Measurements from ENCODE around the gene ADGB. TPM values are rescaled to one million over a fixed set of nuclear protein-coding genes. Genes with fewer than 3 reads are reported as not detected.

Gene ADGB
- polyA plus RNA-seq, 2 donors: not detected

DNA sequence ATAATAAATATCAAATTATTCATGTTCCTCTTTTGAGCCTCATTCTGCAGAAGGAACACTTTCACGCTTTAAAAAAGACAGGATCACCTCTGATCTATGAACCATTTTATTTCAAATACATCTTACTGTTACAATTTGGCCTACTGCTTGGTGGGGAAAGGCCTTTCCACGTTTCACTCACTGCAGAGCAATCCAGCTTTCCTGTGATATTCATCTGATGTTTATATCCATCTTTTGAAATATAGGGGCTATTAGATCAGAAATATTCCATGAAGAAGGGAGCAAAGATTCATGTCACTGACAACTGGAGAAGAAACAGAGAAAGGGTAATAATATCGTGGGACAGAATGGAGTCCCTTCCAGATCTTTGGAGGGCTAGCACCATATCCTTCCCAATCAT lies 262.9 kb downstream of the ADGB start:
- H3K27me3 ChIP-seq (ENCODE audit: control insufficient read depth in 1 of 2, insufficient read depth in 2 of 2, low read length in 2 of 2): no peaks in the 10 kb centered on the region
- H3K9me3 ChIP-seq (ENCODE audit: control insufficient read depth in 2 of 2, insufficient read depth in 1 of 2, low read depth in 1 of 2, low read length in 1 of 2): no peaks in the 10 kb centered on the region
- no peaks in the 10 kb centered on the region for H3K36me3 ChIP-seq (ENCODE audit: control insufficient read depth in 2 of 2, insufficient read depth in 2 of 2, low read length in 1 of 2)
- H3K4me1 ChIP-seq (ENCODE audit: control insufficient read depth in 2 of 2, insufficient read depth in 2 of 2, low read length in 1 of 2): peaks cover 0 to 2% of the 10 kb centered on the region in 2 donors
- WGBS, 2 donors: 79 to 83% methylated on average over 3 of the region's 3 CpGs
- no peak overlapping the region for H3K27ac ChIP-seq (ENCODE audit: low read depth in 2 of 2, low read length in 1 of 2)
- H3K4me3 ChIP-seq (ENCODE audit: low read depth in 1 of 2, low read length in 2 of 2): no peak overlapping the region

GRCh38 chr6:146862508-146862919 lies 263.7 kb downstream of the ADGB start:
- 78 to 82% methylated on average over 4 of the region's 4 CpGs for WGBS, 2 donors
- H3K27ac ChIP-seq (ENCODE audit: low read depth in 2 of 2, low read length in 1 of 2): no peak overlapping the region
- no peaks in the 10 kb centered on the region for H3K27me3 ChIP-seq (ENCODE audit: control insufficient read depth in 1 of 2, insufficient read depth in 2 of 2, low read length in 2 of 2)
- H3K4me3 ChIP-seq (ENCODE audit: low read depth in 1 of 2, low read length in 2 of 2): no peak overlapping the region
- peaks cover 0 to 1% of the 10 kb centered on the region in 2 donors for H3K4me1 ChIP-seq (ENCODE audit: control insufficient read depth in 2 of 2, insufficient read depth in 2 of 2, low read length in 1 of 2)
- H3K9me3 ChIP-seq (ENCODE audit: control insufficient read depth in 2 of 2, insufficient read depth in 1 of 2, low read depth in 1 of 2, low read length in 1 of 2): no peaks in the 10 kb centered on the region
- no peaks in the 10 kb centered on the region for H3K36me3 ChIP-seq (ENCODE audit: control insufficient read depth in 2 of 2, insufficient read depth in 2 of 2, low read length in 1 of 2)

- Histone ChIP-seq H3K36me3 (ENCODE audit: control insufficient read depth in 2 of 2, insufficient read depth in 2 of 2, low read length in 1 of 2) (no peaks in the 10 kb centered on the region), H3K27ac (ENCODE audit: low read depth in 2 of 2, low read length in 1 of 2) (no peak overlapping the region), H3K4me1 (ENCODE audit: control insufficient read depth in 2 of 2, insufficient read depth in 2 of 2, low read length in 1 of 2) (no peaks in the 10 kb centered on the region), H3K9me3 (ENCODE audit: control insufficient read depth in 2 of 2, insufficient read depth in 1 of 2, low read depth in 1 of 2, low read length in 1 of 2) (no peaks in the 10 kb centered on the region), H3K4me3 (ENCODE audit: low read depth in 1 of 2, low read length in 2 of 2) (no peak overlapping the region), H3K27me3 (ENCODE audit: control insufficient read depth in 1 of 2, insufficient read depth in 2 of 2, low read length in 2 of 2) (no peaks in the 10 kb centered on the region)
- WGBS, 2 donors: 82 to 83% methylated on average over 4 of the region's 4 CpGs
Measured at GRCh38 chr6:146864300-146864699, 265.5 kb downstream of the ADGB start.

- H3K36me3 ChIP-seq (ENCODE audit: control insufficient read depth in 2 of 2, insufficient read depth in 2 of 2, low read length in 1 of 2): no peaks in the 10 kb centered on the region
- H3K4me1 ChIP-seq (ENCODE audit: control insufficient read depth in 2 of 2, insufficient read depth in 2 of 2, low read length in 1 of 2): no peaks in the 10 kb centered on the region
- no peaks in the 10 kb centered on the region for H3K9me3 ChIP-seq (ENCODE audit: control insufficient read depth in 2 of 2, insufficient read depth in 1 of 2, low read depth in 1 of 2, low read length in 1 of 2)
- H3K4me3 ChIP-seq (ENCODE audit: low read depth in 1 of 2, low read length in 2 of 2): no peak overlapping the region
- WGBS, 2 donors: 78 to 86% methylated on average over 2 of the region's 2 CpGs
- H3K27me3 ChIP-seq (ENCODE audit: control insufficient read depth in 1 of 2, insufficient read depth in 2 of 2, low read length in 2 of 2): no peaks in the 10 kb centered on the region
- peak overlapping the region; percentile 42 to 73 for H3K27ac ChIP-seq (ENCODE audit: low read depth in 2 of 2, low read length in 1 of 2)
Measured at GRCh38 chr6:146864885-146865284, 266.1 kb downstream of the ADGB start.

Other genes starting within 250 kb of the ADGB start
- 1 to 10 TPM; 1.6 to 3.9 TPM for gene RAB32, start 55.1 kb upstream of the ADGB start, polyA plus RNA-seq